ENCODE results near the gene SIGMAR1. TPM values are rescaled to one million over a fixed set of nuclear protein-coding genes. Genes with fewer than 3 reads are reported as not detected.

SIGMAR1 gene
- total RNA-seq, 6 donors from 2014 or later = 26.7 to 52.9 (median 43.0) TPM

GRCh38 chr9:34624475-34625185 is 13.0 kb downstream of the SIGMAR1 start:
- peaks cover 20 to 32% (median 24%) of the 10 kb centered on the region in 4 donors for H3K4me1 ChIP-seq
- H3K4me3 ChIP-seq = no peak overlapping the region
- H3K36me3 ChIP-seq = no peaks in the 10 kb centered on the region
- peak in 1 of 2 donors; percentile 75 for DNase-seq
- H3K27me3 ChIP-seq = peaks cover 1 to 68% (median 29%) of the 10 kb centered on the region in 4 donors
- H3K9me3 ChIP-seq = no peaks in the 10 kb centered on the region
- TF ChIP-seq EP300 (IDR thresholded peaks at IDR 0.05) = no peak
- TF ChIP-seq POLR2AphosphoS5 (IDR thresholded peaks at IDR 0.05) = no peak
- 29 to 37% methylated on average over 9 to 38 of the region's 39 CpGs for WGBS, 2 donors
- H3K27ac ChIP-seq = no peak overlapping the region
- ATAC-seq (ENCODE audit: low FRiP score in 2 of 2) = no peak

GRCh38 chr9:34623374-34624235 is 14.0 kb downstream of the SIGMAR1 start:
- Histone ChIP-seq H3K36me3 (peaks cover 0 to under 1% (median 0%) of the 10 kb centered on the region in 4 donors), H3K4me3 (peak overlapping the region in 1 of 4 donors; percentile 15), H3K9me3 (no peaks in the 10 kb centered on the region), H3K27ac (no peak overlapping the region), H3K4me1 (peaks cover 20 to 27% (median 23%) of the 10 kb centered on the region in 4 donors), H3K27me3 (peaks cover 1 to 59% (median 24%) of the 10 kb centered on the region in 4 donors)
- 10 to 31% methylated on average over 8 to 49 of the region's 63 CpGs for WGBS, 2 donors
- TF ChIP-seq POLR2A (IDR thresholded peaks at IDR 0.05) = no peak
- TF ChIP-seq EP300 (IDR thresholded peaks at IDR 0.05) = no peak
- no peak for TF ChIP-seq CTCF (IDR thresholded peaks at IDR 0.05)
- no peak for TF ChIP-seq POLR2AphosphoS5 (IDR thresholded peaks at IDR 0.05)
- ATAC-seq (ENCODE audit: low FRiP score in 2 of 2) (no peak), DNase-seq (peak in 1 of 2 donors; percentile 84)

GRCh38 chr9:34620061-34620994 is 17.3 kb downstream of the SIGMAR1 start, which contains the start of gene DCTN3:
Gene DCTN3 (minus strand): TSS chr9:34620495. CDS start chr9:34620464, 31 bp downstream.
- peak; percentile 89 to 98 for DNase-seq
- peak; percentile 94 to 98 for ATAC-seq (ENCODE audit: low FRiP score in 2 of 2)
- Histone ChIP-seq H3K36me3 (peaks cover 7 to 32% (median 27%) of the 10 kb centered on the region in 4 donors), H3K27ac (peak within 1 kb of the TSS; percentile 26 to 79 (median 54)), H3K4me3 (peak within 1 kb of the TSS; percentile 79 to 96 (median 92)), H3K4me1 (peaks cover 15 to 24% (median 20%) of the 10 kb centered on the region in 4 donors), H3K9me3 (no peaks in the 10 kb centered on the region), H3K27me3 (peaks cover 1 to 30% (median 17%) of the 10 kb centered on the region in 4 donors)
- TF ChIP-seq POLR2A (IDR thresholded peaks at IDR 0.05) (peak in 3 of 4 donors; percentile 25 to 69 (median 51)), POLR2AphosphoS5 (IDR thresholded peaks at IDR 0.05) (peak; percentile 17 to 53), EP300 (IDR thresholded peaks at IDR 0.05) (no peak), CTCF (IDR thresholded peaks at IDR 0.05) (no peak)
- 6 to 7% methylated on average over 25 to 43 of the region's 43 CpGs for WGBS, 2 donors

GRCh38 chr9:34615132-34615531 is 22.5 kb downstream of the SIGMAR1 start:
- WGBS, 2 donors = 91% methylated on average over 2 of the region's 2 CpGs
- H3K36me3 ChIP-seq = peaks cover 7 to 49% (median 40%) of the 10 kb centered on the region in 4 donors

More at GRCh38 chr9:34615132-34615531, 22.5 kb downstream of the SIGMAR1 start:
- Histone ChIP-seq H3K9me3 (no peaks in the 10 kb centered on the region), H3K27ac (no peak overlapping the region), H3K27me3 (no peaks in the 10 kb centered on the region), H3K4me1 (peaks cover 24 to 37% (median 27%) of the 10 kb centered on the region in 4 donors), H3K4me3 (no peak overlapping the region)
- no peak for DNase-seq
- TF ChIP-seq CTCF (IDR thresholded peaks at IDR 0.05) (no peak), POLR2AphosphoS5 (IDR thresholded peaks at IDR 0.05) (no peak), POLR2A (IDR thresholded peaks at IDR 0.05) (no peak), EP300 (IDR thresholded peaks at IDR 0.05) (no peak)
- no peak for ATAC-seq (ENCODE audit: low FRiP score in 2 of 2)

Data from upper lobe of left lung (tissue), 6 donors.